Measurements from ENCODE around the gene PTPRA. TPM values are rescaled to one million over a fixed set of nuclear protein-coding genes. Genes with fewer than 3 reads are reported as not detected.

Gene PTPRA
- total and polyA plus RNA-seq, 2 donors (not counting 3 experiments of a cell fraction or from before 2014, with no cell fraction given): 43.2 to 53.4 TPM

DNA sequence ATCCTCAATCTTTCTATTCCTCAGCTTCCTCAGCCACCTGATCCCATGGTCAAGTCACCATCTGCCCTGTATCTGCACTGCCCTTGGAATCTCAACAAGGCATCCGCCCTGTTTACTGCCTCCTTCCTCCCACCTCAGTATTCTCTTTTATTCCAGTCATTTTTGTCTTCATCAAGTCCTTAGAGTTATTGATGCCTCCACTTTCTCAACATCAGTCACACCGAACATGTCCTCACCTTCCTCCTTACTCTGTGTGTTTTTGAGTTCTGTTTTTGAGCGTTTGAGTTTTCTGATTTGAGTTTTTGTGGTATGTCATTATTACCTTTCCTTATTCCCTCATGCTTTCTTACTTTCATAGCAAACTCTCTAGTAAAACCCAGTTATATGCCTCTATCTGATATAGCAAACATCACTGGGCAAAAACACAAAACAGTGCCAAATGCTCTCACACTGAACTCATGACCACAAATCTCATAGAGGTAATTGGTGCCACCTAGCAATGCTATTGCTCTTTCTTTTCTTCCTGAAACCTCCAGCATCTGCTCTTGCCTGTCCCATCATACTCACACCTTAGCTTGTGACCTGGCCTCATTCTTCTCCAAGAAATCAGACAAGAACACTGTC, 158.4 kb downstream of the PTPRA start:
- no peaks in the 10 kb centered on the region for H3K27me3 ChIP-seq (ENCODE audit: control insufficient read depth in 2 of 2, insufficient read depth in 2 of 2, low read length in 2 of 2)
- CTCF ChIA-PET: no interaction called here

More for the DNA sequence above, 158.4 kb downstream of the PTPRA start:
- Histone ChIP-seq H2AFZ (ENCODE audit: low read depth, low read length) (no peak overlapping the region), H3K4me2 (ENCODE audit: insufficient read depth, low read length) (no peak overlapping the region), H3K4me1 (ENCODE audit: control insufficient read depth, extremely low read depth, insufficient read depth, low read length) (no peaks in the 10 kb centered on the region), H3K79me2 (ENCODE audit: control insufficient read depth, insufficient read depth, low read length) (no peaks in the 10 kb centered on the region), H3K9me3 (replicated peaks; ENCODE audit: control insufficient read depth, insufficient read depth, low read length) (no peaks in the 10 kb centered on the region), H3K36me3 (ENCODE audit: control insufficient read depth in 2 of 2, extremely low read depth in 1 of 2, insufficient read depth in 2 of 2, low read length in 2 of 2) (peaks cover 6 to 51% of the 10 kb centered on the region in 2 experiments), H3K9me1 (replicated peaks; ENCODE audit: control insufficient read depth, extremely low read depth, insufficient read depth, low read length) (no peaks in the 10 kb centered on the region), H3K4me3 (replicated peaks in 1 of 3; ENCODE audit: insufficient read depth in 1 of 3, low read depth in 1 of 3, low read length in 3 of 3) (no peak overlapping the region), H3K9ac (replicated peaks; ENCODE audit: extremely low read depth, insufficient read depth, low read length) (no peak overlapping the region), H4K20me1 (replicated peaks; ENCODE audit: control insufficient read depth, extremely low read depth, insufficient read depth, low read length) (no peaks in the 10 kb centered on the region), H3K27ac (ENCODE audit: insufficient read depth, low read depth, low read length) (no peak overlapping the region)
- intact Hi-C loops (cut with micrococcal nuclease) (no loop called here), dilution Hi-C loops (cut with MboI; ENCODE audit: extremely low pct_ligation_motif_present, low sequenced_read_pairs) (no loop called here)
- DNase-seq (ENCODE audit: low read depth, low spot score) (no peak), FAIRE-seq (no peak)
- BruUV-seq (replicated peaks): no TSS peak
- POLR2A ChIA-PET: no interaction called here
- TF ChIP-seq MAX (IDR thresholded peaks at IDR 0.05; ENCODE audit: insufficient read depth, insufficient read length) (no peak), MYC (IDR thresholded peaks at IDR 0.05; ENCODE audit: low read depth, low read length) (no peak), EZH2 (IDR thresholded peaks at IDR 0.05; ENCODE audit: borderline replicate concordance, low read depth, low read length, severe bottlenecking) (no peak), FOS (IDR thresholded peaks at IDR 0.05; ENCODE audit: borderline replicate concordance, insufficient read depth, low read length) (no peak), POLR2A (IDR thresholded peaks at IDR 0.05; ENCODE audit: low read depth, low read length) (no peak), JUN (IDR thresholded peaks at IDR 0.05; ENCODE audit: borderline replicate concordance, insufficient read depth, insufficient read length, low read depth) (no peak), GATA2 (IDR thresholded peaks at IDR 0.05; ENCODE audit: insufficient read depth, insufficient read length, low read depth, low read length) (no peak), POLR2AphosphoS5 (IDR thresholded peaks at IDR 0.05; ENCODE audit: insufficient read depth, low read depth, low read length) (no peak), CTCF (IDR thresholded peaks at IDR 0.05; ENCODE audit: extremely low read depth in 1 of 2, insufficient read depth in 1 of 2, low read depth in 1 of 2, low read length in 2 of 2) (no peak)

All from endothelial cell of umbilical vein (primary cell).